MG63 (cell line): ENCODE data around the gene KCNK6. TPM values are rescaled to one million over a fixed set of nuclear protein-coding genes. Genes with fewer than 3 reads are reported as not detected.
"Not testable (repeated sequence)": the region's sequence is repeated elsewhere in the genome, so short reads cannot be mapped to it uniquely, and the experiment has no call there.

Experiments used
- DNase-seq: peaks from one replicate; pipeline ENCODE4 v3.0.0-alpha.2; 2020
- H3K27me3 ChIP-seq: fragments of 250-450 bp; sonication (Bioruptor Pico); 2 replicates; pipeline ENCODE4 v1.5.1; 2020; ENCODE audit warnings: mild to moderate bottlenecking, moderate library complexity
- H3K36me3 ChIP-seq: fragments of 250-450 bp; sonication (Bioruptor Pico); 2 replicates; pipeline ENCODE4 v1.5.1; 2020; ENCODE audit warnings: mild to moderate bottlenecking, moderate library complexity
- H3K4me3 ChIP-seq: fragments of 250-450 bp; sonication (Bioruptor Pico); 2 replicates; pipeline ENCODE4 v1.5.1; 2020; ENCODE audit warnings: mild to moderate bottlenecking, moderate library complexity
- H3K9me3 ChIP-seq: fragments of 250-450 bp; sonication (Bioruptor Pico); 2 replicates; pipeline ENCODE4 v1.5.1; 2020; ENCODE audit warnings: mild to moderate bottlenecking, moderate library complexity
- total RNA-seq: library from RNA; depleted of rRNA; stranded (reverse); fragments of >200 nt; shearing (Covaris generic); gene quantifications from 2 replicates; pipeline ENCODE4 v1.2.3, GENCODE V29; 2014; ENCODE audit warnings: low replicate concordance

KCNK6 gene
- total RNA-seq, 1 experiment from 2014 or later: 6.6 TPM

- H3K4me3 ChIP-seq: peak overlapping the region; percentile 62
- H3K27me3 ChIP-seq: no peaks in the 10 kb centered on the region
- no peaks in the 10 kb centered on the region for H3K36me3 ChIP-seq
- no peaks in the 10 kb centered on the region for H3K9me3 ChIP-seq
- DNase-seq: no peak
Measured at GRCh38 chr19:38337360-38337653, 17.7 kb downstream of the KCNK6 start.

GRCh38 chr19:38339011-38339410 is 19.4 kb downstream of the KCNK6 start:
- not testable (repeated sequence) for H3K9me3 ChIP-seq, H3K27me3 ChIP-seq, DNase-seq, H3K36me3 ChIP-seq, H3K4me3 ChIP-seq

- DNase-seq: no peak
- no peaks in the 10 kb centered on the region for H3K27me3 ChIP-seq
- no peak overlapping the region for H3K4me3 ChIP-seq
- no peaks in the 10 kb centered on the region for H3K9me3 ChIP-seq
- H3K36me3 ChIP-seq: no peaks in the 10 kb centered on the region
Measured at GRCh38 chr19:38340927-38341326, 21.3 kb downstream of the KCNK6 start.

GRCh38 chr19:38346837-38347236 is 27.2 kb downstream of the KCNK6 start:
- no peaks in the 10 kb centered on the region for H3K36me3 ChIP-seq
- no peak for DNase-seq
- H3K27me3 ChIP-seq: no peaks in the 10 kb centered on the region
- H3K9me3 ChIP-seq: no peaks in the 10 kb centered on the region
- no peak overlapping the region for H3K4me3 ChIP-seq

GRCh38 chr19:38350883-38351282 is 31.2 kb downstream of the KCNK6 start:
- Histone ChIP-seq H3K27me3 (0 out of 2 replicates have a peak, but pooled peaks cover 3% of the 10 kb centered on the region), H3K4me3 (no peak overlapping the region), H3K36me3 (no peaks in the 10 kb centered on the region), H3K9me3 (no peaks in the 10 kb centered on the region)
- DNase-seq: no peak

GRCh38 chr19:38351865-38352395 is 32.3 kb downstream of the KCNK6 start:
- Histone ChIP-seq H3K4me3 (no peak overlapping the region), H3K9me3 (no peaks in the 10 kb centered on the region), H3K27me3 (peaks cover 9% of the 10 kb centered on the region; the same call in 1 of the 2 replicates), H3K36me3 (no peaks in the 10 kb centered on the region)
- DNase-seq: no peak

- no peaks in the 10 kb centered on the region for H3K36me3 ChIP-seq
- H3K27me3 ChIP-seq: peaks cover 11% of the 10 kb centered on the region; the same call in 1 of the 2 replicates
- DNase-seq: no peak
- H3K4me3 ChIP-seq: no peak overlapping the region
- H3K9me3 ChIP-seq: no peaks in the 10 kb centered on the region
Measured at GRCh38 chr19:38352611-38353010, 33.0 kb downstream of the KCNK6 start.

GRCh38 chr19:38355728-38356725 is 36.4 kb downstream of the KCNK6 start:
- DNase-seq: no peak
- Histone ChIP-seq H3K9me3 (no peaks in the 10 kb centered on the region), H3K36me3 (no peaks in the 10 kb centered on the region), H3K27me3 (peaks cover 32% of the 10 kb centered on the region), H3K4me3 (no peak overlapping the region)

- no peaks in the 10 kb centered on the region for H3K36me3 ChIP-seq
- peaks cover 39% of the 10 kb centered on the region for H3K27me3 ChIP-seq
- H3K4me3 ChIP-seq: no peak overlapping the region
- H3K9me3 ChIP-seq: no peaks in the 10 kb centered on the region
- DNase-seq: no peak
Measured at GRCh38 chr19:38358071-38358470, 38.4 kb downstream of the KCNK6 start.

- Histone ChIP-seq H3K36me3 (no peaks in the 10 kb centered on the region), H3K27me3 (peaks cover 39% of the 10 kb centered on the region), H3K9me3 (no peaks in the 10 kb centered on the region), H3K4me3 (no peak overlapping the region)
- DNase-seq: no peak
Measured at GRCh38 chr19:38359242-38360021, 39.8 kb downstream of the KCNK6 start.

GRCh38 chr19:38360351-38360750 is 40.7 kb downstream of the KCNK6 start:
- H3K27me3 ChIP-seq: peaks cover 40% of the 10 kb centered on the region
- no peak overlapping the region for H3K4me3 ChIP-seq
- H3K36me3 ChIP-seq: no peaks in the 10 kb centered on the region
- no peaks in the 10 kb centered on the region for H3K9me3 ChIP-seq
- no peak for DNase-seq

- H3K36me3 ChIP-seq: no peaks in the 10 kb centered on the region
- DNase-seq: no peak
- H3K9me3 ChIP-seq: no peaks in the 10 kb centered on the region
- peaks cover 39% of the 10 kb centered on the region for H3K27me3 ChIP-seq
- peak overlapping the region; percentile 57 for H3K4me3 ChIP-seq
Measured at GRCh38 chr19:38360839-38361631, 41.4 kb downstream of the KCNK6 start.

- DNase-seq: peak; percentile 83
- H3K27me3 ChIP-seq: peaks cover 35% of the 10 kb centered on the region
Measured at GRCh38 chr19:38361633-38362075, 42.0 kb downstream of the KCNK6 start.

GRCh38 chr19:38362076-38362945 is 42.7 kb downstream of the KCNK6 start:
- peak overlapping the region; percentile 57 for H3K4me3 ChIP-seq
- no peaks in the 10 kb centered on the region for H3K9me3 ChIP-seq
- no peaks in the 10 kb centered on the region for H3K36me3 ChIP-seq
- DNase-seq: peak; percentile 88
- H3K27me3 ChIP-seq: peaks cover 31% of the 10 kb centered on the region

More at GRCh38 chr19:38361633-38362075, 42.0 kb downstream of the KCNK6 start:
- Histone ChIP-seq H3K36me3 (no peaks in the 10 kb centered on the region), H3K4me3 (peak overlapping the region; percentile 57), H3K9me3 (no peaks in the 10 kb centered on the region)

- Histone ChIP-seq H3K4me3 (peak overlapping the region; percentile 57), H3K27me3 (peaks cover 31% of the 10 kb centered on the region)
- not testable (repeated sequence) for H3K9me3 ChIP-seq, DNase-seq, H3K36me3 ChIP-seq
Measured at GRCh38 chr19:38362946-38363688, 43.5 kb downstream of the KCNK6 start.
